HL-60/S4 (cell line): ENCODE results near the gene DOK4.
"Not testable (repeated sequence)": the region's sequence is repeated elsewhere in the genome, so short reads cannot be mapped to it uniquely, and the experiment has no call there.

ENCODE experiments used
- in situ Hi-C: fragments of 300-500 bp; cut with MboI; formaldehyde crosslinking; loops from 2 replicates; pipeline ENCODE4 v1.14.3; 2022; ENCODE audit warnings: low sequenced_read_pairs

Gene DOK4

DNA sequence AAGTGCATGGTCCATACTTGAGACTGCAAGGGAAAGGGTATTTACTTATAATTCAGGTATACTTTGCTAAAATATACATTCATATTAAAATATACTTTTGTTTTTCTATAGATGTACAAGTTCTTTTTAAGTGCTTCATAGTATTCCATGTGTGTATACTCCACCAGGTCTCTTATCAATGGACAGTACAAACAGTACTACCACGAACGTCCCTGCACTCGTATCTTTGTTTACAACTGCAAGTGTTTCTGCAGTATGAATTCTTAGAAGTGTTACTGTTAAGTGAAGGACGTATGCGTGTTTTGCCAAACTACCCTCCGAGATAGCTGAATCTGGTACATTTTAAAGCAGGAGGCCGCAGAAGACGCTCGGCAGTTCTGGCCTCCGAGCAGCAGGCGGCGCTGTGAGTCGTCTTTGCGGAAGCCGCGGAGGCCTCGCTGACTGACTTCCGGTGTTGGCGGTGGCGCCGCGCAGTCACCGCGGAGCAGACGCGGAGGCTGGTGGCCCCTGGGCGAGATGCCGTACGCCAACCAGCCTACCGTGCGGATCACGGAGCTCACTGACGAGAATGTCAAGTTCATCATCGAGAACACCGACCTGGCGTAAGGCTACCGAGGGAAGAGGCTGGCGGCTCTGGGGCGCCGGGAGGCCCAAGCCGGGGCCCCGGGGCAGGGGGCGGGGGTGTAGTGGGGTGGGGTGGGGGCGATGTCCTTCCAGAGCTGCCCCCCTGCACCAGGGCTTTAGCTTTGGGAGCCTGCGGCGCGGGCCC lies 23.9 kb downstream of the DOK4 start, which contains the start of gene POLR2C:
Gene POLR2C (plus strand): TSS at position 471 of the 769 bp plus-strand sequence. CDS start 46 bp downstream, at position 517.
- in situ Hi-C loops, result no loop called here

GRCh38 chr16:57452021-57452420 lies 34.3 kb downstream of the DOK4 start:
- in situ Hi-C loops, result no loop called here

DNA sequence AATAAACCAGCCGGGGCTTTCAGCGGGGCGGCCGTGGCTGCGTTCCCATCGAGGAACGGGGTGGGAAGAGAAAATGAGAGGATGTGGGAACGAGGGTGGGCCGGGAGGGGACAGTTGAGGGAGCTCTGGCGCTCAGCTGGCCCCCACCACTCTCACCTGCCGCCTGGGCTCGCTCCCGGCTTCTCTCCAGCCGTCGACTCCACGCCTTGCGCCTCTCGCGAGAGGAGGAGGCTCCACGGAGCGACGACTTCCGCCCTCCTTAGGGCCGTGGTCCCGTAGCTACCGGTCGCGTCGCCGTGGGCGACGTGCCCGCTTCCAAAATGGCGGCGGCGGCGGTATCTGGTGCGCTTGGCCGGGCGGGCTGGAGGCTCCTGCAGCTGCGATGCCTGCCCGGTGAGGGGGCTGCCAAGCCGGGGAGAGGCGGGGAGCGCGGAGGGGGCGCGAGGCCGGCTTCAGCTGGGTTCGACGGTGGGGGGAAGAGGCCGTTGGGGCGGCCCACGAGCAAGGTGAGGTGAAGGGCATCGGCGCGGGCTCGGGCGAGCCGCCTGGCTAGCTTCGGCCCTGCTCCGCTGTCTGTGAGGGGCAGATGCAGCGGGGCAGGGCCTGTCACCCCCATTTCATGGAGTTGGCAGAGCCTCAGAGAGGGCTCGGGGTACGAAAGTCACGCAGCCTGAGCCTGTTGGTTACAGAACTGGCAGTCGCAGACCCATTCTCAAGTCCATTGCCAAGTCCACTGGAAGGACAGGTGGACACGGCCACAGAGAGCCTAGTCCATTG lies 38.9 kb downstream of the DOK4 start, which contains the start of the genes CIAPIN1 and COQ9:
Gene CIAPIN1 (minus strand): TSS at position 200 of the 777 bp plus-strand sequence. CDS start 6,457 bp downstream, outside the sequence.
Gene COQ9 (plus strand): TSS at position 294 of the 777 bp plus-strand sequence. CDS start 27 bp downstream, at position 321.
- in situ Hi-C loops, result no loop called here

GRCh38 chr16:57446531-57447185 lies 39.6 kb downstream of the DOK4 start:
- in situ Hi-C loops, result no loop called here

GRCh38 chr16:57445510-57445909 lies 40.8 kb downstream of the DOK4 start:
- in situ Hi-C loops, result no loop called here

GRCh38 chr16:57444711-57445110 lies 41.6 kb downstream of the DOK4 start:
- in situ Hi-C loops, result no loop called here

DNA sequence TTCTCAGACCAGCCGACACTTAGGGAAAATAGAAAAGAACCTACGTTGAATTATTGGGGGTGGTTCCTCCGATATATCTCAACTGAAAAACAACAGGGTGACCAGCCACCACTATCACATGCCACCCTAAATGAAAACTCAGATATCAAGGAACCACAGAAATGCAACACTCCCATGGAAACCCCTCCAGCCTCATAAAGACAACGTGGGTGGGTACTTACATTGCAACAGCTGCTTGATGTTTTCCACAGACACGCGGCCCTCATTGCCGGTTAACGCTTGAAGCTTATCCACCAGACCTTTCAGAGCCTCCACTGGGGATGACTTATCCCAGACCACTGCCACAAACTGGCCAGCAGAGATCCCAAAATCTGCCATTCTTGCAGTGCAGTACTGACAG lies 45.7 kb downstream of the DOK4 start:
- in situ Hi-C loops, result not testable (repeated sequence)

DNA sequence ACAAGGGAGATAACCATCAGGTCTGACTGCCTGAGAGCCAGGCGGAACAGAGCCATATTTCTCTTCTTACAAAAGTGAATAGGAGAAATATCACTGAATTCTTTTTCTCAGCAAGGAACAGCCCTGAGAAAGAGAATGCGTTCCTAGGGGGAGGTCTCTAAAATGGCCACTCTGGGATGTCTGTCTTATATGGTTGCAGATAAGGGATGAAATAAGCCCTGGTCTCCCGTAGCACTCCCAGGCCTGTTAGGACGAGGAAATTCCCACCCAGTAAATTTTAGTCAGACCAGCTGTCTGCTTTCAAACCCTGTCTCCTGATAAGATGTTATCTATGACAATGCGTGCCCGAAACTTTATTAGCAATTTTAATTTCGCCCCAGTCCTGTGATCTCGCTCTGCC lies 46.3 kb downstream of the DOK4 start:
- in situ Hi-C loops, result not testable (repeated sequence)

- in situ Hi-C loops, result no loop called here
Measured at GRCh38 chr16:57435838-57436237, 50.5 kb downstream of the DOK4 start.

DNA sequence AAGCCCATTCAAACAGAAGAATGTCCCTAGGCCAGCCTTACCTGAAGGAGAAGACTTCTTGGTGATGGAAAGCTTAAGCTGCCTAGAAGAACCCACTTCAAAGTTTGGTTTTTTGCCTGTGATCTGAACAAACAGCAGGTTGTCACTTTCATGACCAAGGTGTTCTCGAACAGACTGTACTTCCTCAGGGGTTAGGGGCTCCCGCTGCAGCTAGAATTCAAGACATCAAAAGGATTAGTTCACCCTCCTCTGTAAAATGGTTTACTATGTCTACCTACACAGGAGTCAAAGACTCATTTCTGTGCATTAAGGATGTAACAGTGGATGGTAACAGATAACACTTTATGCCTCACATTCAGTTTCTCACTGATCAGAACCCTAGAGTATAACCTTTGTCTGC lies 52.3 kb downstream of the DOK4 start:
- in situ Hi-C loops, result no loop called here

- in situ Hi-C loops, result no loop called here
Measured at GRCh38 chr16:57432989-57433388, 53.3 kb downstream of the DOK4 start.

DNA sequence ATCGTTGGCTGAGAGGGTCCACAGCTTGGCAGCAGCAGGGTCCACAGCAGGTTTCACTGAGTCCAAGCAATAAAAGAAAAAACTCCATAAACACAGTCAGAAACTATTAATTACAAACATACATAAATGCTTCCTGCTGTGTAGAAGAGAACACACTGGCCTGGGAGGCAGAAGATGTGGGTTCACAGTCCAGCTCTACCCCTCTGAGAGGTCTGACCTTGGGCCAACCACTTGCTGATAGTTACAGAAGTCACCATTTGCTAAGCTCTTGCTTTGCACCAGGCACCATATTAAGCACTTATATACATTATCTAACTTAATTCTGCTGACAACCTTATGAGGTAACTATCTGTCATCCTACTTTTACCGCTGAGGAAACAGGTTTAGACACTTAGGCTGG lies 53.8 kb downstream of the DOK4 start:
- in situ Hi-C loops, result no loop called here

DNA sequence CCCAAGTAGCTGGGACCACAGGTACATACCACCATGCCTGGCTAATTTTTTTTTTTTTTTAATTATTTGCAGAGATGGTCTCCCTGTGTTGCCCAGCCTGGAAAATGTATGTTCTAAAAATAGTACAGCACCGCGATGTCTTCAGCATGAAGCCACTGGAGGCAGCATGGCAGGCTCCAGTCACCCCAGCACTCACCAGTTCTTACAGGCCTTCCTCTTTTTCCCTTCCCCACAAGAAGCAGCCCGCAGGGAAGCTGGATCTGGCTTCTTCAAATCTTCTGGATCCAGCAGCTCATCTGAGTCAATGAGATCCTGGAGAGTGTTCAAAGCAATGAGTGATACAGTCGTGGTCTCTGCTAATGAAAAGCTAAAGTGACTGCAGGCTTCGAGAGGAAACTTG lies 55.3 kb downstream of the DOK4 start:
- in situ Hi-C loops, result no loop called here

DNA sequence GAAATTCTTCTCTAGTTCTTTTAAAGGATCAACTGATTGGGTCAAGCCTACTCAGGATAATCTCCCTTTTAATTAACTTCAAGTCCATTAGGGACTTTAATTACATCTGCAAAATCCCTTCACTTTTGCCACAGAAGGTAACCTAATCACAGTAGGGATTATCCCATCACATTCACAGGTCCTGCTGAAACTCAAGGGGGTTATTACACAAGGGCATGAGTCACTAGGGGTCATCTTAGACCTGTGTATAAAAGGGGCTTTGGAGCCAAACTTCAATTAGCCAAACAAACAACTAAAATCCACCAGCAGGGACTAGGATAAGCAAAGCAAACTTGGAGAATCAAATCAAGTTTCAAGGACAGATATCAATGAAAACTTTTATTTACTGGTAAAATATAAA lies 58.5 kb downstream of the DOK4 start:
- in situ Hi-C loops, result no loop called here

DNA sequence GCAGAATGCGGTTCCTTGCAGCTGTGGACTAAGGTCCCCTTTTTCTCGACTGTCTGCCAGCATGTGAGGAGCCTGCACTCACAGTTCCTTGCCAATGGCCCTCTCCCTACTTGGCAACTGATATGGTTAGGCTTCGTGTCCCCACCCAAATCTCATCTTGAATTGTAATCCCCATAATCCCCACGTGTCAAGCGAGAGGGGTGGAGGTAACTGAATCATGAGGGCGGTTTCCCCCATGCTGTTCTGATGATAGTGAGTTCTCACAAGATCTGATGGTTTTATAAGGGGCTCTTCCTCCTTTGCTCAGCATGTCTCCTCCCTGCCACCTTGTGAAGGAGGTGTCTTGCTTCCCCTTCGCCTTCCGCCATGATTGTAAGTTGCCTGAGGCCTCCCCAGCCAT lies 59.0 kb downstream of the DOK4 start:
- in situ Hi-C loops, result no loop called here

DNA sequence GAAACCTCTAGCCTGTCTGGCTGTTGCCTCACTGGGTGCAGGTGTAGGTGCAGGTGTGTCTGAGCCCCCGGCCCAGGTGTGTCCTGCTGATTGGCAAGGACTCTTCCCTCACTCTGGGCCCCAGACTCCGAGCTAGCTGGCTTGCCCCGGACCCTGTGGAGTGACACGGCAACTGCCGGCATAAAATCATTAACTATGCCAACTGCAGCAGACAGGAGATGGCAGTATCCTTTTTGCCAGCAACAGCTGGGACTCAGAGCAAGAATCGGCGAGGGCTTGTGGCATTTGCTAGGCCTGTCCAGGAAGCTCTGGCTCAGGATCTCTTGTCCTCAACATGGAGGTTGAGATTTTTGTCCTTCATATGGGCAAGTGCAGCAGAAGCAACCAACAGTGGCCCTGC lies 59.9 kb downstream of the DOK4 start:
- in situ Hi-C loops, result no loop called here

GRCh38 chr16:57424583-57424982 lies 61.7 kb downstream of the DOK4 start:
- in situ Hi-C loops, result no loop called here

GRCh38 chr16:57423152-57423551 lies 63.1 kb downstream of the DOK4 start:
- in situ Hi-C loops, result no loop called here

- in situ Hi-C loops, result no loop called here
Measured at GRCh38 chr16:57422026-57422944, 64.0 kb downstream of the DOK4 start.
